HG03045 (cell line): ENCODE results near the gene FOXN3.

ENCODE experiments used
- ATAC-seq: cut with Tn5 transposase; IDR thresholded peaks from one replicate; pipeline ENCODE4 v1.9.1; 2021; ENCODE audit warnings: mild to moderate bottlenecking, moderate library complexity; ENCODE audit not compliant: unreplicated experiment

Gene FOXN3

GRCh38 chr14:89409961-89410360 lies 7.1 kb downstream of the FOXN3 start:
- ATAC-seq: no peak

- no peak for ATAC-seq
Observed at GRCh38 chr14:89408907-89409700, 7.9 kb downstream of the FOXN3 start.

GRCh38 chr14:89407856-89408255 lies 9.2 kb downstream of the FOXN3 start:
- ATAC-seq: no peak

- no peak for ATAC-seq
Observed at GRCh38 chr14:89406941-89407340, 10.1 kb downstream of the FOXN3 start.

- ATAC-seq: no peak
Observed at GRCh38 chr14:89406361-89406760, 10.7 kb downstream of the FOXN3 start.

GRCh38 chr14:89405712-89406111 lies 11.3 kb downstream of the FOXN3 start:
- no peak for ATAC-seq

- ATAC-seq: no peak
Observed at GRCh38 chr14:89402363-89402762, 14.7 kb downstream of the FOXN3 start.

- no peak for ATAC-seq
Observed at GRCh38 chr14:89401761-89402160, 15.3 kb downstream of the FOXN3 start.

- ATAC-seq: no peak
Observed at GRCh38 chr14:89401241-89401640, 15.8 kb downstream of the FOXN3 start.

GRCh38 chr14:89400529-89400928 lies 16.5 kb downstream of the FOXN3 start:
- no peak for ATAC-seq

- ATAC-seq: no peak
Observed at GRCh38 chr14:89399594-89400068, 17.4 kb downstream of the FOXN3 start.

- ATAC-seq: no peak
Observed at GRCh38 chr14:89399157-89399556, 17.9 kb downstream of the FOXN3 start.

GRCh38 chr14:89397569-89398230 lies 19.3 kb downstream of the FOXN3 start:
- no peak for ATAC-seq

GRCh38 chr14:89394972-89395371 lies 22.1 kb downstream of the FOXN3 start:
- no peak for ATAC-seq

GRCh38 chr14:89393222-89393745 lies 23.7 kb downstream of the FOXN3 start:
- no peak for ATAC-seq

- no peak for ATAC-seq
Observed at GRCh38 chr14:89392181-89392580, 24.9 kb downstream of the FOXN3 start.

- ATAC-seq: no peak
Observed at GRCh38 chr14:89391556-89391955, 25.5 kb downstream of the FOXN3 start.

- no peak for ATAC-seq
Observed at GRCh38 chr14:89391123-89391522, 25.9 kb downstream of the FOXN3 start.

- ATAC-seq: no peak
Observed at GRCh38 chr14:89388853-89389252, 28.2 kb downstream of the FOXN3 start.

- ATAC-seq: no peak
Observed at GRCh38 chr14:89387922-89388685, 28.9 kb downstream of the FOXN3 start.

GRCh38 chr14:89386212-89386886 lies 30.7 kb downstream of the FOXN3 start:
- no peak for ATAC-seq
